Measurements from ENCODE around the gene PSIP1. TPM values are rescaled to one million over a fixed set of nuclear protein-coding genes. Genes with fewer than 3 reads are reported as not detected.

PSIP1 gene
- total RNA-seq, 4 donors from 2014 or later, result 12.7 to 206 (median 27.8) TPM

DNA sequence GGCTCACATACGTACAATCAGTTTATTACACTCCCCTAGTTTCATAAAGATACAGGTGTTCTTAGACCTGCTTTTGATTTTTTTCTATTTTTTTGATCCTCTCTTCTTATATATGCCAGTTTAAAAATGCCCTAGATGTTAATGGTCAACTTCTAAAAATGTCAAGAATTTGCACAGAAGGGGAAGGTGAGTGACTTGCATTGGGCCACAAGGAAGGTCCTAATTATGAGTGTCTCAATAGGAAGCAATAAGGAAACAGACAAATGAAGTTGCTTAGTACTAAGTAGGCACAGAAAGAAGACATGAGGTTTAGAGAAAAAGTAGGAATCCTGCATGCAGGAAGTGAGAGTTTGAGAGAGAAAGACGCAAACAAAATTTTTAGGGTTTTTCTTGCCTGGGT, 38.8 kb upstream of the PSIP1 start:
- peaks cover 0 to 26% (median 12%) of the 10 kb centered on the region in 4 donors for H3K4me1 ChIP-seq
- no peak overlapping the region for H3K27ac ChIP-seq
- no peak overlapping the region for H3K4me3 ChIP-seq
- no peak for DNase-seq
- H3K9me3 ChIP-seq, result no peaks in the 10 kb centered on the region
- intact Hi-C loops (cut with DNase I; ENCODE audit: low total_unique reads), result no loop called here
- WGBS, 2 donors (ENCODE audit: low coverage in 1 of 2), result 81 to 84% methylated on average over 2 of the region's 2 CpGs
- in situ Hi-C loops (cut with MboI; ENCODE audit: low pct_ligation_motif_present in 1 of 4, low pct_unique_long_range_greater_than_20kb in 1 of 4, low sequenced_read_pairs in 3 of 4), result no loop called here
- no peaks in the 10 kb centered on the region for H3K27me3 ChIP-seq
- no peaks in the 10 kb centered on the region for H3K36me3 ChIP-seq
- TF ChIP-seq EP300 (IDR thresholded peaks at IDR 0.05; ENCODE audit: low read depth), result no peak
- no peak for TF ChIP-seq POLR2AphosphoS5 (IDR thresholded peaks at IDR 0.05)
- TF ChIP-seq, protein P1, sequence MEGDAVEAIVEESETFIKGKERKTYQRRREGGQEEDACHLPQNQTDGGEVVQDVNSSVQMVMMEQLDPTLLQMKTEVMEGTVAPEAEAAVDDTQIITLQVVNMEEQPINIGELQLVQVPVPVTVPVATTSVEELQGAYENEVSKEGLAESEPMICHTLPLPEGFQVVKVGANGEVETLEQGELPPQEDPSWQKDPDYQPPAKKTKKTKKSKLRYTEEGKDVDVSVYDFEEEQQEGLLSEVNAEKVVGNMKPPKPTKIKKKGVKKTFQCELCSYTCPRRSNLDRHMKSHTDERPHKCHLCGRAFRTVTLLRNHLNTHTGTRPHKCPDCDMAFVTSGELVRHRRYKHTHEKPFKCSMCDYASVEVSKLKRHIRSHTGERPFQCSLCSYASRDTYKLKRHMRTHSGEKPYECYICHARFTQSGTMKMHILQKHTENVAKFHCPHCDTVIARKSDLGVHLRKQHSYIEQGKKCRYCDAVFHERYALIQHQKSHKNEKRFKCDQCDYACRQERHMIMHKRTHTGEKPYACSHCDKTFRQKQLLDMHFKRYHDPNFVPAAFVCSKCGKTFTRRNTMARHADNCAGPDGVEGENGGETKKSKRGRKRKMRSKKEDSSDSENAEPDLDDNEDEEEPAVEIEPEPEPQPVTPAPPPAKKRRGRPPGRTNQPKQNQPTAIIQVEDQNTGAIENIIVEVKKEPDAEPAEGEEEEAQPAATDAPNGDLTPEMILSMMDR (IDR thresholded peaks at IDR 0.05), result no peak

DNA sequence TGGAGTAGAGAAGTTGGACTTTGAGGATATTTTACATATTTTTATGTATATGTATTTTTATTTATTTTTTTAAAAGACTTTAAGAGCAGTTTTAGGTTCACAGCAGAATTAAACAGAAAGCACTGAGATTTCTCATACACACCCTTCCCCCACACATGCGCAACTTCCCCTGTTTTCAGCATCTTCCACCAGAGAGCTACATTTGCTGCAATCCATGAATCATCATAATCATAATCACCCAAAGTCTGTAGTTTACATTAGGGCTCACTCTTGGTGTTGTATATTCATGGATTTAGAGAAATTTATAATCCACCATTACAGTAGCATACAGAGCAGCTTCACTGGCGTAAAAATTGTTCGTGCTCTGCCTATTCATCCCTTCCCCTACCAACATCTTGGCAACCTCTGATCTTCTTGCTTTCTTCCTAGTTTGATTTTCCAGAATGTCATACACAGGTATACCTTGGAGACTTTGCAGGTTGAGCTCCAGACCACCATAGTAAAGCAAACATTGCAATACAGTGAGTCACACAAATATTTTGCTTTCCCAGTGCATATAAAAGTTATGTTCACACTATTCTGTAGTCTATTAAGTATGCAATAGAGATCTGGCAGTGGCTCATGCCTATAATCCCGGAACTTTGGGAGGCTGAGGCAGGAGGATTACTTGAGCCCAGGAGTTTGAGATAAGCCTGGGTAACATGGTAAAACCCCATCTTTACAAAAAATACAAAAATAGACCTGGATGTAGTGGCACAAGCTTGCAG, 32.5 kb upstream of the PSIP1 start:
- 79 to 82% methylated on average over 4 of the region's 4 CpGs for WGBS, 2 donors (ENCODE audit: low coverage in 1 of 2)
- intact Hi-C loops (cut with DNase I; ENCODE audit: low total_unique reads), result no loop called here

DNA sequence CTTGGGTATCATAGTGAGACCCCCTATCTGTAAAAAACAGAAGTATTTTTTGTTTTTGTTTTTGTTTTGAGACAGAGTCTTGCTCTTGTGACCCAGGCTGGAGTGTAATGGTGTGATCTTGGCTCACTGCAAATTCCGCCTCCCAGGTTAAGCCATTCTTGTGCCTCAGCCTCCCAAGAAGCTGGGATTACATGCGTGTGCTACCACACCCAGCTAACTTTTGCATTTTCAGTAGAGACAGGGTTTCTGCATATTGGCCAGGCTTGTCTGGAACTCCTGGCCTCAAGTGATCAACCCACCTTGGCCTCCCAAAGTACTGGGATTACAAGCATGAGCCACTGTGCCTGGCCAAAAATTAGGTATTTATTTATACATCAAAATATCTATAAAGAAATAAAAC, 31.9 kb upstream of the PSIP1 start:
- DNase-seq, result no peak
- H3K27me3 ChIP-seq, result no peaks in the 10 kb centered on the region
- in situ Hi-C loops (cut with MboI; ENCODE audit: low pct_ligation_motif_present in 1 of 4, low pct_unique_long_range_greater_than_20kb in 1 of 4, low sequenced_read_pairs in 3 of 4), result no loop called here
- no peak overlapping the region for H3K4me3 ChIP-seq
- H3K4me1 ChIP-seq, result no peaks in the 10 kb centered on the region
- intact Hi-C loops (cut with DNase I; ENCODE audit: low total_unique reads), result no loop called here
- no peak overlapping the region for H3K27ac ChIP-seq
- H3K36me3 ChIP-seq, result no peaks in the 10 kb centered on the region
- H3K9me3 ChIP-seq, result no peaks in the 10 kb centered on the region
- TF ChIP-seq POLR2AphosphoS5 (IDR thresholded peaks at IDR 0.05) (no peak), EP300 (IDR thresholded peaks at IDR 0.05; ENCODE audit: low read depth) (no peak), POLR2A (IDR thresholded peaks at IDR 0.05) (no peak)
- TF ChIP-seq, protein P1 (IDR thresholded peaks at IDR 0.05), result no peak
- WGBS, 2 donors (ENCODE audit: low coverage in 1 of 2), result 90% methylated on average over 2 of the region's 2 CpGs; no CpG with 5 or more reads in 1 of the 2 donors

More for the DNA sequence above, 32.5 kb upstream of the PSIP1 start:
- no peak for DNase-seq
- Histone ChIP-seq H3K4me3 (no peak overlapping the region), H3K36me3 (no peaks in the 10 kb centered on the region), H3K9me3 (no peaks in the 10 kb centered on the region), H3K27me3 (no peaks in the 10 kb centered on the region), H3K27ac (no peak overlapping the region), H3K4me1 (no peaks in the 10 kb centered on the region)
- TF ChIP-seq POLR2AphosphoS5 (IDR thresholded peaks at IDR 0.05), result no peak
- TF ChIP-seq, protein P1 (IDR thresholded peaks at IDR 0.05), result no peak
- no peak for TF ChIP-seq EP300 (IDR thresholded peaks at IDR 0.05; ENCODE audit: low read depth)
- no peak for TF ChIP-seq POLR2A (IDR thresholded peaks at IDR 0.05)
- in situ Hi-C loops (cut with MboI; ENCODE audit: low pct_ligation_motif_present in 1 of 4, low pct_unique_long_range_greater_than_20kb in 1 of 4, low sequenced_read_pairs in 3 of 4), result no loop called here

DNA sequence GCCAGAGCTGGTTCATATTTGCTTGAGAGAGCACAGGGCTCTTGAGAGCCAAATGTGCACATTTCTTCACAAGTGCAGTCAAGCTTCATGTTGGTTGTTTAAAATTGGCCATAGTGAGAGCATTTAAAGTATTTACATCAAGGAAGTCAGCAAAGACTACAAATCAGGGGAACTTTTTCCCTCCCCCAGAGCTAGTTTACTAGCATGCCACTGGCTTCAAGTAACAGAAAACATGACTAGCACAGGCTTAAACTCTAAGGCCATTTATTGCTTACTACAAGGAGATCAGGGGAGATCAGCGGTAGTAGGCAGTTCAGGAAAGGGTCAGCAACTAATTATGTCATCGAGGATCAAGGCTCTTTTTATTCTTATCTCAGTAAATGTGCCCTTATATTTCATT, 31.1 kb upstream of the PSIP1 start:
- intact Hi-C loops (cut with DNase I; ENCODE audit: low total_unique reads) (no loop called here), in situ Hi-C loops (cut with MboI; ENCODE audit: low pct_ligation_motif_present in 1 of 4, low pct_unique_long_range_greater_than_20kb in 1 of 4, low sequenced_read_pairs in 3 of 4) (no loop called here)
- 70% methylated on average over 2 of the region's 2 CpGs; no CpG with 5 or more reads in 1 of the 2 donors for whole genome bisulfite sequencing, 2 donors (ENCODE audit: low coverage in 1 of 2)
- Histone ChIP-seq H3K36me3 (no peaks in the 10 kb centered on the region), H3K9me3 (no peaks in the 10 kb centered on the region), H3K4me3 (no peak overlapping the region), H3K27ac (no peak overlapping the region), H3K27me3 (no peaks in the 10 kb centered on the region), H3K4me1 (no peaks in the 10 kb centered on the region)
- no peak for DNase-seq
- no peak for TF ChIP-seq EP300 (IDR thresholded peaks at IDR 0.05; ENCODE audit: low read depth)
- TF ChIP-seq, protein P1 (IDR thresholded peaks at IDR 0.05), result no peak
- TF ChIP-seq POLR2AphosphoS5 (IDR thresholded peaks at IDR 0.05), result no peak
- TF ChIP-seq POLR2A (IDR thresholded peaks at IDR 0.05), result no peak

All from transverse colon (tissue), 4 donors.